Astrocyte of the spinal cord (primary cell): ENCODE measurements around the gene TRAK1.

Experiments
- DNase-seq: peaks from one replicate; pipeline ENCODE4 v3.0.0; 2011; ENCODE audit warnings: low read depth, low spot score
- H3K4me3 ChIP-seq: 2 replicates; pipeline ENCODE4 v1.5.1; 2011; ENCODE audit warnings: low read depth, mild to moderate bottlenecking, low read length, moderate library complexity
- CTCF ChIP-seq: IDR thresholded peaks from 2 replicates; pipeline ENCODE4 v1.5.1; 2012; ENCODE audit warnings: low read depth, mild to moderate bottlenecking, low read length, inconsistent platforms
- in situ Hi-C: cut with HindIII; loops from 2 replicates; pipeline ENCODE4 v1.10.0; 2017; ENCODE audit warnings: low sequenced_read_pairs

TRAK1 gene

GRCh38 chr3:42143440-42143839 lies 52.3 kb downstream of the TRAK1 start:
- H3K4me3 ChIP-seq = no peak overlapping the region
- TF ChIP-seq CTCF = no peak
- in situ Hi-C loops = no loop called here
- DNase-seq = no peak

GRCh38 chr3:42144209-42144608 lies 53.1 kb downstream of the TRAK1 start:
- no peak for DNase-seq
- no peak for TF ChIP-seq CTCF
- in situ Hi-C loops = no loop called here
- H3K4me3 ChIP-seq = no peak overlapping the region

DNA sequence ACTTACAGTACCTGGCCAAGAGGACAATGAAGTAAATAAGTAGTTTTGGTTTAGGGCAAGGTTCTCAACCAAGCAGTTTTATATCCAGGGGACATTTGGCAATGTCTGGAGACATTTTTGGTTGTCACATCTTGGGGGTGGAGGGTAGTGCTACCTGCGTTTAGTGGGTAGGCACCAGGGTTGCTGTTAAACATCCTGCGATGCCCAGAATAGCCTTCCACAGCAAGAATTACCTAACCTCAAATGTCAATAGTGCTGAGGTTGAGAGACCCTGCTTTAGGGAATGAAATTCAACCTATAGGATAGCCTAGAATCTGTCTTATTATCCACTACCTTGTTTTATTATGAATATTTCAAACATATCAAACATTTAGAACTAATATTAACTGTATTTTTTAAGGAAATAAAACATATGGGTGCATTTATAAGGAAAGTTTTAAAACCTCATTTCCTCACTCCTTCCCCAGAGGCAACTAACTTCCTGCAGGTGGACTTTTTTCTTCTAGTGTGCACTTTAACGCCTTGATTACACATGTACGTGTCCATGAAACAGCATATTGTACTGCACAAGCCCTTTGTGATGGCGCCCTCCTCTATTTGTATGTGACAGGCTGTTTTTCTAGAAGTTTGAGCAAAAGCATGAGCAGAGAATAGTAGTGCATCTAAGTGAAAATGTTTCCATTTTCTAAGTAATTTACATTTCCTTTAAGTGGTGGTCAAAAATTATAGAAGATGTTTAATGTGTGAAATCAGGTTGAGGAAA lies 57.1 kb downstream of the TRAK1 start:
- TF ChIP-seq CTCF = no peak
- no peak overlapping the region for H3K4me3 ChIP-seq
- DNase-seq = no peak
- in situ Hi-C loops = no loop called here

DNA sequence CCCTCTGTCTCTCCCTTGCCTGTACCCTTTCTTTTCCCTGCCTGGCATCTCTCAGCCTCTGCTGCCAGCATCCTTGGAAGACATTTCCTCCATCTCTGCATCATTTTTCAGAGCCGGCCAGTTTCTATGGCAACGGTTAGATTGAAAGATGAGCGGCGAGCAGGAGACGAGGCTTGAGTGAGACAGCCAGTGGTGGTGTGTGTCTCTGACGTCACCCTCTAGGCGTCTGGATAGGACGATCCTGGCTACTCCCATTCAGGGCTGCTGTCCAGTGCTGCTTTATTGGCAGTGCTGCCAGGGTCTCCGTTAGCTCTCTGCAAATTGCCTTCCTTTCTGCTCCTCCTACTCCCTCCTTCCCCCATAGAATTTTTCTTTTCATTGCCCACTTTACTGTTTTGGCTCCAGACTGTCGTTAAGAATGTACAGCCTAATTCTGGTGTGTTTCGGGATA lies 57.9 kb downstream of the TRAK1 start:
- in situ Hi-C loops = no loop called here
- TF ChIP-seq CTCF = no peak
- DNase-seq = peak; percentile 84
- H3K4me3 ChIP-seq = no peak overlapping the region

GRCh38 chr3:42149532-42149931 lies 58.4 kb downstream of the TRAK1 start:
- DNase-seq = no peak
- in situ Hi-C loops = no loop called here
- TF ChIP-seq CTCF = no peak
- no peak overlapping the region for H3K4me3 ChIP-seq

DNA sequence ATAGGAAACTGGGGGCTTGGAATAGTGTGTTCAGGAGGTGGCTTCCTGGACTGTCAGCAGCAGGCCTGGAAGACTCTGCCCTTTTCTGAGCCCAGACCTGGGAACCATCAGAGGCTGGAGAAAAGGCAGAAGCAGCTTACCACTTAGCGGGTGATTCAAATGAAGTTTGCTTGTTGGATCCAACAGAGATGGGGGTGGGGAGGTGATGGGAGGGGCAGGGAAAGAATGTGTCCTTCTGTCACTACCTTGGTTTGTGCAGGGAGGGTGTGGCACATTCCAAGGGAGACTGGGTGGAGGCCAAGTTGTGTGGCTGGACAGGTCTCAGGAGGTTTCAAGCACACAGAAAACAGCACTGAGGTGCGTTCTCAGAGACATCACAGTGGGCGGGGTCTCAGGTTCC lies 58.8 kb downstream of the TRAK1 start:
- TF ChIP-seq CTCF = no peak

More for the DNA sequence above, 58.8 kb downstream of the TRAK1 start:
- in situ Hi-C loops = no loop called here
- H3K4me3 ChIP-seq = no peak overlapping the region
- no peak for DNase-seq
